H9 (cell line): ENCODE results near the gene MSH4. TPM values are rescaled to one million over a fixed set of nuclear protein-coding genes. Genes with fewer than 3 reads are reported as not detected.

ENCODE experiments used
- DNase-seq: peaks from one replicate; pipeline ENCODE4 v3.0.0-alpha.2; 2017
- H2AFZ ChIP-seq: one replicate; pipeline ENCODE4 v1.6.1; 2013; ENCODE audit warnings: mild to moderate bottlenecking, low read length, control low read depth, moderate library complexity
- H2AK5ac ChIP-seq: 2 replicates; pipeline ENCODE4 v1.6.1; 2013; ENCODE audit warnings: low read length, control low read depth, mixed read lengths; ENCODE audit not compliant: insufficient read length
- H2BK120ac ChIP-seq: one replicate; pipeline ENCODE4 v1.6.1; 2013; ENCODE audit warnings: low read depth, mild to moderate bottlenecking, low read length, control low read depth, inconsistent platforms; ENCODE audit not compliant: poor library complexity, severe bottlenecking
- H2BK12ac ChIP-seq: 2 replicates; pipeline ENCODE4 v1.6.1; 2013; ENCODE audit warnings: low read length, control low read depth, mixed read lengths, low read depth; ENCODE audit not compliant: insufficient read length
- H2BK15ac ChIP-seq: 2 replicates; pipeline ENCODE4 v1.6.1; 2013; ENCODE audit warnings: low read depth, low read length, control low read depth
- H2BK20ac ChIP-seq: one replicate; pipeline ENCODE4 v1.6.1; 2013; ENCODE audit warnings: low read depth, mild to moderate bottlenecking, low read length, control low read depth, inconsistent platforms; ENCODE audit not compliant: poor library complexity, severe bottlenecking
- H2BK5ac ChIP-seq: 2 replicates; pipeline ENCODE4 v1.6.1; 2013; ENCODE audit warnings: low read length, control low read depth, mixed read lengths; ENCODE audit not compliant: insufficient read length
- H3K14ac ChIP-seq: 2 replicates; pipeline ENCODE4 v1.6.1; 2013; ENCODE audit warnings: low read length, control low read depth; ENCODE audit not compliant: insufficient read depth
- H3K18ac ChIP-seq: 2 replicates; pipeline ENCODE4 v1.6.1; 2013; ENCODE audit warnings: low read depth, mild to moderate bottlenecking, mixed read lengths, low read length, control low read depth; ENCODE audit not compliant: insufficient read length
- H3K23ac ChIP-seq: 2 replicates; pipeline ENCODE4 v1.6.1; 2013; ENCODE audit warnings: low read length, control low read depth, mixed read lengths, low read depth; ENCODE audit not compliant: insufficient read length
- H3K23me2 ChIP-seq: 2 replicates; pipeline ENCODE4 v1.6.1; 2013; ENCODE audit warnings: low read depth, mild to moderate bottlenecking, mixed read lengths, low read length, control low read depth; ENCODE audit not compliant: insufficient read length, poor library complexity, severe bottlenecking
- H3K27ac ChIP-seq: 2 replicates; pipeline ENCODE4 v1.5.1; 2013; ENCODE audit warnings: low read length, control low read depth, mixed read lengths, low read depth; ENCODE audit not compliant: insufficient read length
- H3K27me3 ChIP-seq: 2 replicates; pipeline ENCODE4 v1.6.1; 2013; ENCODE audit warnings: low read length, control low read depth, inconsistent platforms; ENCODE audit not compliant: insufficient read depth
- H3K4ac ChIP-seq: 2 replicates; pipeline ENCODE4 v1.6.1; 2013; ENCODE audit warnings: low read depth, mild to moderate bottlenecking, control low read depth, inconsistent platforms, low read length, moderate library complexity
- H3K4me1 ChIP-seq: 2 replicates; pipeline ENCODE4 v1.6.1; 2013; ENCODE audit warnings: low read length, control low read depth, inconsistent platforms; ENCODE audit not compliant: insufficient read depth
- H3K4me2 ChIP-seq: 2 replicates; pipeline ENCODE4 v1.6.1; 2013; ENCODE audit warnings: low read length, control low read depth, mixed read lengths; ENCODE audit not compliant: insufficient read length, insufficient read depth
- H3K56ac ChIP-seq: 2 replicates; pipeline ENCODE4 v1.6.1; 2013; ENCODE audit warnings: low read depth, mild to moderate bottlenecking, mixed read lengths, low read length, control low read depth; ENCODE audit not compliant: insufficient read length
- H3K79me1 ChIP-seq: 2 replicates; pipeline ENCODE4 v1.6.1; 2013; ENCODE audit warnings: low read depth, mild to moderate bottlenecking, moderate library complexity, low read length, control low read depth, inconsistent platforms; ENCODE audit not compliant: insufficient read depth, poor library complexity, severe bottlenecking
- H3K79me2 ChIP-seq: 2 replicates; pipeline ENCODE4 v1.6.1; 2013; ENCODE audit warnings: low read length, control low read depth, inconsistent platforms; ENCODE audit not compliant: insufficient read depth
- H3K9ac ChIP-seq: 2 replicates; pipeline ENCODE4 v1.6.1; 2013; ENCODE audit warnings: low read length, control low read depth, mixed read lengths; ENCODE audit not compliant: insufficient read length; ENCODE audit errors: extremely low read depth
- H3K9me3 ChIP-seq: one replicate; pipeline ENCODE4 v1.6.1; 2013; ENCODE audit warnings: low read depth, low read length, inconsistent platforms; ENCODE audit not compliant: control insufficient read depth
- H3T11ph ChIP-seq: one replicate; pipeline ENCODE4 v1.6.1; 2013; ENCODE audit warnings: mild to moderate bottlenecking, low read length, control low read depth, inconsistent platforms
- H4K20me1 ChIP-seq: one replicate; pipeline ENCODE4 v1.6.1; 2013; ENCODE audit not compliant: control insufficient read depth, insufficient read length, insufficient read depth
- H4K5ac ChIP-seq: 2 replicates; pipeline ENCODE4 v1.6.1; 2013; ENCODE audit warnings: low read depth, mild to moderate bottlenecking, mixed read lengths, low read length, control low read depth; ENCODE audit not compliant: insufficient read length
- H4K8ac ChIP-seq: replicated peaks from 2 replicates; pipeline ENCODE4 v1.6.1; 2013; ENCODE audit warnings: low read length, control low read depth, mixed read lengths, low read depth; ENCODE audit not compliant: insufficient read length
- H4K91ac ChIP-seq: 2 replicates; pipeline ENCODE4 v1.6.1; 2013; ENCODE audit warnings: low read depth, mild to moderate bottlenecking, moderate library complexity, mixed read lengths, low read length, control low read depth; ENCODE audit not compliant: insufficient read length
- H3K27ac Mint-ChIP-seq, 3 experiments: 2 replicates in 2 of 3; 3 replicates in 1 of 3; pipeline ENCODE4 v1.8.0; 2020 to 2021; ENCODE audit warnings: mixed read lengths in 3 of 3, mild to moderate bottlenecking in 1 of 3, moderate library complexity in 1 of 3
- H3K27me3 Mint-ChIP-seq: 2 replicates; pipeline ENCODE4 v1.8.0; 2021; ENCODE audit warnings: low read depth, mild to moderate bottlenecking, moderate library complexity, mixed read lengths
- H3K36me3 Mint-ChIP-seq, 3 experiments: 2 replicates in 2 of 3; 3 replicates in 1 of 3; pipeline ENCODE4 v1.8.0; 2020 to 2021; ENCODE audit warnings: low read depth in 3 of 3, mixed read lengths in 3 of 3; ENCODE audit not compliant: insufficient read depth in 1 of 3
- H3K4me1 Mint-ChIP-seq, 2 experiments: 2 replicates each; pipeline ENCODE4 v1.8.0; 2020; ENCODE audit warnings: mixed read lengths in 2 of 2
- H3K4me3 Mint-ChIP-seq, 2 experiments: 2 replicates in 1 of 2; 3 replicates in 1 of 2; pipeline ENCODE4 v1.8.0; 2020 to 2021; ENCODE audit warnings: mild to moderate bottlenecking in 2 of 2, mixed read lengths in 2 of 2, moderate library complexity in 1 of 2
- H3K9me3 Mint-ChIP-seq, 2 experiments: 2 replicates in 1 of 2; 3 replicates in 1 of 2; pipeline ENCODE4 v1.8.0; 2020; ENCODE audit warnings: mild to moderate bottlenecking in 2 of 2, mixed read lengths in 2 of 2, moderate library complexity in 1 of 2
- CTCF ChIP-seq: fragments of 200-600 bp; sonication (generic); conservative IDR thresholded peaks from 3 replicates; pipeline ENCODE4 v1.8.0; 2021; ENCODE audit warnings: antibody characterized with exemption, mild to moderate bottlenecking
- WGBS: extraction: QIAGEN DNeasy Blood & Tissue Kit; methylation state at CpG from one replicate; pipeline ENCODE4 v1.1.7; 2013; ENCODE audit warnings: missing lambda C conversion rate, low lambda C conversion rate, mixed read lengths; ENCODE audit not compliant: insufficient read length; ENCODE audit errors: extremely low coverage; 5-methylcytosine and 5-hydroxymethylcytosine counted together
- total RNA-seq: library from RNA; stranded (reverse); gene quantifications from 2 replicates; pipeline ENCODE4 v1.2.1, GENCODE V29; 2021

MSH4 gene
- total RNA-seq, 1 experiment from 2014 or later = 0.63 TPM

- Histone ChIP-seq H2BK15ac (no peak overlapping the region), H3K27me3 (no peaks in the 10 kb centered on the region), H2BK120ac (no peak overlapping the region), H3K4me2 (no peak overlapping the region), H2BK20ac (no peak overlapping the region), H3K14ac (no peak overlapping the region), H4K20me1 (no peaks in the 10 kb centered on the region), H3K23me2 (no peaks in the 10 kb centered on the region), H3K9me3 (no peaks in the 10 kb centered on the region), H4K91ac (no peak overlapping the region), H3K23ac (no peak overlapping the region), H3K79me1 (no peaks in the 10 kb centered on the region), H2BK5ac (no peak overlapping the region), H4K5ac (no peak overlapping the region), H3K79me2 (no peaks in the 10 kb centered on the region), H2BK12ac (no peak overlapping the region), H3K18ac (no peak overlapping the region), H3K4me1 (no peaks in the 10 kb centered on the region), H3K27ac (no peak overlapping the region), H3K56ac (no peak overlapping the region), H3K4ac (no peak overlapping the region), H3K9ac (no peak overlapping the region), H4K8ac (no peak overlapping the region), H2AFZ (no peak overlapping the region), H2AK5ac (no peak overlapping the region), H3T11ph (no peak overlapping the region)
- Mint-ChIP-seq H3K9me3 (peaks cover 5 to 16% of the 10 kb centered on the region in 2 experiments; a peak in 4 of 5 replicates), H3K27me3 (peaks cover 2% of the 10 kb centered on the region), H3K36me3 (peaks cover 0 to 3% (median 0%) of the 10 kb centered on the region in 3 experiments; a peak in 2 of 7 replicates), H3K27ac (no peak overlapping the region), H3K4me1 (no peaks in the 10 kb centered on the region), H3K4me3 (no peak overlapping the region)
- no peak for DNase-seq
- TF ChIP-seq CTCF = no peak
- WGBS = no CpG with 5 or more reads among the region's 2 CpGs
Measured at GRCh38 chr1:75836528-75837100, 39.9 kb downstream of the MSH4 start.
